Fibroblast of the aortic adventitia (primary cell): ENCODE results near the gene CCDC146. TPM values are rescaled to one million over a fixed set of nuclear protein-coding genes. Genes with fewer than 3 reads are reported as not detected.

Experiments
- DNase-seq: peaks from one replicate; pipeline ENCODE4 v3.0.0-alpha.2; 2010; ENCODE audit warnings: low read depth
- H3K4me3 ChIP-seq: 2 replicates; pipeline ENCODE4 v1.5.1; 2011; ENCODE audit warnings: low read depth, mild to moderate bottlenecking, control low read depth, low read length, moderate library complexity
- total RNA-seq: library from RNA; depleted of rRNA; stranded (reverse); fragments of >200 nt; gene quantifications from 2 replicates; pipeline ENCODE4 v1.2.3, GENCODE V29; 2012; ENCODE audit warnings: low replicate concordance
- TF ChIP-seq, protein P1 (sequence below): IDR thresholded peaks from 2 replicates; pipeline ENCODE4 v1.5.1; 2011; ENCODE audit warnings: mild to moderate bottlenecking, low read length, control low read depth, inconsistent platforms; ENCODE audit not compliant: insufficient read depth

CCDC146 gene
- total RNA-seq, 1 donor = 1.4 TPM

GRCh38 chr7:77282897-77283296 is 160.5 kb downstream of the CCDC146 start:
- no peak overlapping the region for H3K4me3 ChIP-seq
- TF ChIP-seq, protein P1, sequence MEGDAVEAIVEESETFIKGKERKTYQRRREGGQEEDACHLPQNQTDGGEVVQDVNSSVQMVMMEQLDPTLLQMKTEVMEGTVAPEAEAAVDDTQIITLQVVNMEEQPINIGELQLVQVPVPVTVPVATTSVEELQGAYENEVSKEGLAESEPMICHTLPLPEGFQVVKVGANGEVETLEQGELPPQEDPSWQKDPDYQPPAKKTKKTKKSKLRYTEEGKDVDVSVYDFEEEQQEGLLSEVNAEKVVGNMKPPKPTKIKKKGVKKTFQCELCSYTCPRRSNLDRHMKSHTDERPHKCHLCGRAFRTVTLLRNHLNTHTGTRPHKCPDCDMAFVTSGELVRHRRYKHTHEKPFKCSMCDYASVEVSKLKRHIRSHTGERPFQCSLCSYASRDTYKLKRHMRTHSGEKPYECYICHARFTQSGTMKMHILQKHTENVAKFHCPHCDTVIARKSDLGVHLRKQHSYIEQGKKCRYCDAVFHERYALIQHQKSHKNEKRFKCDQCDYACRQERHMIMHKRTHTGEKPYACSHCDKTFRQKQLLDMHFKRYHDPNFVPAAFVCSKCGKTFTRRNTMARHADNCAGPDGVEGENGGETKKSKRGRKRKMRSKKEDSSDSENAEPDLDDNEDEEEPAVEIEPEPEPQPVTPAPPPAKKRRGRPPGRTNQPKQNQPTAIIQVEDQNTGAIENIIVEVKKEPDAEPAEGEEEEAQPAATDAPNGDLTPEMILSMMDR = no peak
- DNase-seq = peak; percentile 32

GRCh38 chr7:77284005-77284404 is 161.6 kb downstream of the CCDC146 start:
- TF ChIP-seq, protein P1 = no peak
- DNase-seq = no peak
- H3K4me3 ChIP-seq = no peak overlapping the region

DNA sequence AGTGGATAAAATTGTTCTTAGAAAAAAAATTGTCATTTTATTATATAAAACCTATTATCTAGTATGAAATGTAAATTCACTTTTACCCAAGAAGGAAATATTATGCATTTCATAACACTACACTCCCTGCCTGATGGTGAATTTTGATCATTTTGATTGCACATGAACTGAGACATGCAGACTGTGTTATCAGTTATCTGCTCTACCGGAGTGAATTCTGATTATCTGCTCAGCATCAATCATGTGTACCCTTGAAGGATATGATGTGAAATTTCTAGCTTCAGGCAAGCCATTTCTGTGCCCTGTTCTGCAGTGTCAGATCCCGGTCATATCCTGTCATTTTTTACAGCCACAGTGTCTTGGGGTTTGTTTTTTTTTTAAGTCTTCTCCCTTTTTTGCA is 162.2 kb downstream of the CCDC146 start:
- TF ChIP-seq, protein P1 = no peak
- DNase-seq = no peak

GRCh38 chr7:77288676-77289320 is 166.4 kb downstream of the CCDC146 start:
- DNase-seq = no peak
- no peak overlapping the region for H3K4me3 ChIP-seq

More for the DNA sequence above, 162.2 kb downstream of the CCDC146 start:
- H3K4me3 ChIP-seq = no peak overlapping the region

DNA sequence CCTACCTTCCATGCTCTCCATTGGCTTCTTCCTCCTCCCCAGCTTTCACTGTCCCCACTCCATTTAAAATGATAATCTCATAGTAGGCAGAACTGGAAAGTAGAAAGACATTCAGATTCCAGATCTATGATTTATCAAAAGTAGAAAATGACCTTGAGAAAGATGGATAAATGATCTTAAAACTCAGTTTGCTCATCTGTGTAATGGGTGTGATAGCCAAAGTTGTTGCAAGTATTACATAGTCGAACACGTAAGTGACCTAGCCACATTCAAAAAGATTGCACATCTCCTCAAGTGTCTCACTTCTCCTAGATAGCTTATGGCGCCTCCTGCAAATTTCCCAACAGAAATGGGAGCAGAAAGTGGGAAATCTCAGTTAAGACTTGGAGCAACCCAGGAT is 167.0 kb downstream of the CCDC146 start:
- no peak for DNase-seq
- H3K4me3 ChIP-seq = no peak overlapping the region
- TF ChIP-seq, protein P1 = no peak

More at GRCh38 chr7:77288676-77289320, 166.4 kb downstream of the CCDC146 start:
- TF ChIP-seq, protein P1 = no peak

- H3K4me3 ChIP-seq = no peak overlapping the region
- TF ChIP-seq, protein P1 = no peak
- DNase-seq = no peak
Observed at GRCh38 chr7:77290425-77290824, 168.0 kb downstream of the CCDC146 start.

- TF ChIP-seq, protein P1 = no peak
- no peak overlapping the region for H3K4me3 ChIP-seq
- no peak for DNase-seq
Observed at GRCh38 chr7:77293046-77293445, 170.6 kb downstream of the CCDC146 start.
